Panc1 (cell line): Measurements from ENCODE around the gene QARS1.

Experiments used
- CTCF ChIP-seq: fragments of 450-650 bp; IDR thresholded peaks from 2 replicates; pipeline ENCODE4 v1.5.1; 2017; ENCODE audit warnings: mild to moderate bottlenecking
- TF ChIP-seq, protein P1 (sequence below), 2 experiments: IDR thresholded peaks; 2 replicates each; pipeline ENCODE4 v1.6.1; 2011 to 2012; ENCODE audit warnings: low read depth in 2 of 2, control low read depth in 1 of 2, low read length in 1 of 2, mild to moderate bottlenecking in 1 of 2, moderate library complexity in 1 of 2; ENCODE audit not compliant: insufficient read depth in 1 of 2

GRCh38 chr3:49053543-49053942 lies 51.0 kb downstream of the QARS1 start:
- TF ChIP-seq, protein P1, sequence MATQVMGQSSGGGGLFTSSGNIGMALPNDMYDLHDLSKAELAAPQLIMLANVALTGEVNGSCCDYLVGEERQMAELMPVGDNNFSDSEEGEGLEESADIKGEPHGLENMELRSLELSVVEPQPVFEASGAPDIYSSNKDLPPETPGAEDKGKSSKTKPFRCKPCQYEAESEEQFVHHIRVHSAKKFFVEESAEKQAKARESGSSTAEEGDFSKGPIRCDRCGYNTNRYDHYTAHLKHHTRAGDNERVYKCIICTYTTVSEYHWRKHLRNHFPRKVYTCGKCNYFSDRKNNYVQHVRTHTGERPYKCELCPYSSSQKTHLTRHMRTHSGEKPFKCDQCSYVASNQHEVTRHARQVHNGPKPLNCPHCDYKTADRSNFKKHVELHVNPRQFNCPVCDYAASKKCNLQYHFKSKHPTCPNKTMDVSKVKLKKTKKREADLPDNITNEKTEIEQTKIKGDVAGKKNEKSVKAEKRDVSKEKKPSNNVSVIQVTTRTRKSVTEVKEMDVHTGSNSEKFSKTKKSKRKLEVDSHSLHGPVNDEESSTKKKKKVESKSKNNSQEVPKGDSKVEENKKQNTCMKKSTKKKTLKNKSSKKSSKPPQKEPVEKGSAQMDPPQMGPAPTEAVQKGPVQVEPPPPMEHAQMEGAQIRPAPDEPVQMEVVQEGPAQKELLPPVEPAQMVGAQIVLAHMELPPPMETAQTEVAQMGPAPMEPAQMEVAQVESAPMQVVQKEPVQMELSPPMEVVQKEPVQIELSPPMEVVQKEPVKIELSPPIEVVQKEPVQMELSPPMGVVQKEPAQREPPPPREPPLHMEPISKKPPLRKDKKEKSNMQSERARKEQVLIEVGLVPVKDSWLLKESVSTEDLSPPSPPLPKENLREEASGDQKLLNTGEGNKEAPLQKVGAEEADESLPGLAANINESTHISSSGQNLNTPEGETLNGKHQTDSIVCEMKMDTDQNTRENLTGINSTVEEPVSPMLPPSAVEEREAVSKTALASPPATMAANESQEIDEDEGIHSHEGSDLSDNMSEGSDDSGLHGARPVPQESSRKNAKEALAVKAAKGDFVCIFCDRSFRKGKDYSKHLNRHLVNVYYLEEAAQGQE (IDR thresholded peaks at IDR 0.05; ENCODE audit: insufficient read depth in 1 of 2, low read depth in 2 of 2, low read length in 1 of 2): no peak
- TF ChIP-seq CTCF: no peak
